ENCODE measurements around the gene EBP. TPM values are rescaled to one million over a fixed set of nuclear protein-coding genes. Genes with fewer than 3 reads are reported as not detected.

Gene EBP
- total and polyA plus RNA-seq, 2 donors (not counting 3 experiments of a cell fraction or from before 2014, with no cell fraction given) = 102 to 183 TPM

GRCh38 chrX:48489296-48489695 is 32.3 kb upstream of the EBP start:
- no peaks in the 10 kb centered on the region for H3K9me1 ChIP-seq (replicated peaks; ENCODE audit: control insufficient read depth, extremely low read depth, insufficient read depth, low read length)
- no peak for DNase-seq (ENCODE audit: low read depth, low spot score)
- no peak for FAIRE-seq
- H3K4me3 ChIP-seq (replicated peaks in 1 of 3; ENCODE audit: insufficient read depth in 1 of 3, low read depth in 1 of 3, low read length in 3 of 3) = no peak overlapping the region
- H3K9ac ChIP-seq (replicated peaks; ENCODE audit: extremely low read depth, insufficient read depth, low read length) = no peak overlapping the region
- peaks cover 0 to 2% of the 10 kb centered on the region in 2 experiments for H3K36me3 ChIP-seq (ENCODE audit: control insufficient read depth in 2 of 2, extremely low read depth in 1 of 2, insufficient read depth in 2 of 2, low read length in 2 of 2)
- no peak overlapping the region for H3K27ac ChIP-seq (ENCODE audit: insufficient read depth, low read depth, low read length)
- no TSS peak for BruUV-seq (replicated peaks)
- ChIA-PET CTCF (no interaction called here), POLR2A (no interaction called here)
- no peaks in the 10 kb centered on the region for H3K27me3 ChIP-seq (ENCODE audit: control insufficient read depth in 2 of 2, insufficient read depth in 2 of 2, low read length in 2 of 2)
- peaks cover 7% of the 10 kb centered on the region for H3K4me1 ChIP-seq (ENCODE audit: control insufficient read depth, extremely low read depth, insufficient read depth, low read length)
- H3K9me3 ChIP-seq (replicated peaks; ENCODE audit: control insufficient read depth, insufficient read depth, low read length) = no peaks in the 10 kb centered on the region
- no peaks in the 10 kb centered on the region for H3K79me2 ChIP-seq (ENCODE audit: control insufficient read depth, insufficient read depth, low read length)
- H2AFZ ChIP-seq (ENCODE audit: low read depth, low read length) = no peak overlapping the region
- intact Hi-C loops (cut with micrococcal nuclease) (no loop called here), dilution Hi-C loops (cut with MboI; ENCODE audit: extremely low pct_ligation_motif_present, low sequenced_read_pairs) (no loop called here)
- H3K4me2 ChIP-seq (ENCODE audit: insufficient read depth, low read length) = no peak overlapping the region
- TF ChIP-seq POLR2A (IDR thresholded peaks at IDR 0.05; ENCODE audit: low read depth, low read length) = no peak
- TF ChIP-seq FOS (IDR thresholded peaks at IDR 0.05; ENCODE audit: borderline replicate concordance, insufficient read depth, low read length) = no peak
- TF ChIP-seq JUN (IDR thresholded peaks at IDR 0.05; ENCODE audit: borderline replicate concordance, insufficient read depth, insufficient read length, low read depth) = no peak
- no peak for TF ChIP-seq MYC (IDR thresholded peaks at IDR 0.05; ENCODE audit: low read depth, low read length)
- TF ChIP-seq EZH2 (IDR thresholded peaks at IDR 0.05; ENCODE audit: borderline replicate concordance, low read depth, low read length, severe bottlenecking) = no peak
- no peak for TF ChIP-seq MAX (IDR thresholded peaks at IDR 0.05; ENCODE audit: insufficient read depth, insufficient read length)
- no peak for TF ChIP-seq GATA2 (IDR thresholded peaks at IDR 0.05; ENCODE audit: insufficient read depth, insufficient read length, low read depth, low read length)
- no peak for TF ChIP-seq POLR2AphosphoS5 (IDR thresholded peaks at IDR 0.05; ENCODE audit: insufficient read depth, low read depth, low read length)
- TF ChIP-seq CTCF (IDR thresholded peaks at IDR 0.05; ENCODE audit: extremely low read depth in 1 of 2, insufficient read depth in 1 of 2, low read depth in 1 of 2, low read length in 2 of 2) = no peak
- H4K20me1 ChIP-seq (replicated peaks; ENCODE audit: control insufficient read depth, extremely low read depth, insufficient read depth, low read length) = no peaks in the 10 kb centered on the region
